ENCODE data around the gene PKDCC. TPM values are rescaled to one million over a fixed set of nuclear protein-coding genes. Genes with fewer than 3 reads are reported as not detected.
"Not testable (repeated sequence)": the region's sequence is repeated elsewhere in the genome, so short reads cannot be mapped to it uniquely, and the experiment has no call there.

Gene PKDCC
- total and polyA plus RNA-seq, 7 experiments from 2014 or later, result not detected

- ATAC-seq; CTCF ChIA-PET; H3K4me3 Mint-ChIP-seq; H3K9me3 ChIP-seq (ENCODE audit: control insufficient read depth in 2 of 3, low read length in 3 of 3); H3K4me3 ChIP-seq (ENCODE audit: low read length); H3K36me3 ChIP-seq (ENCODE audit: control insufficient read depth in 2 of 3, insufficient read depth in 3 of 3, low read length in 3 of 3); POLR2A ChIA-PET; H3K27ac ChIP-seq (ENCODE audit: low read depth, low read length); H3K4me1 Mint-ChIP-seq; H3K36me3 Mint-ChIP-seq; H3K27me3 ChIP-seq (ENCODE audit: control insufficient read depth in 2 of 2, insufficient read depth in 2 of 2, low read length in 2 of 2); intact Hi-C loops (cut with micrococcal nuclease); H3K9me3 Mint-ChIP-seq; DNase-seq; H3K27ac Mint-ChIP-seq; H3K4me1 ChIP-seq (ENCODE audit: control insufficient read depth in 2 of 2, insufficient read depth in 2 of 2, low read length in 2 of 2): not testable (repeated sequence)
- H3K27me3 Mint-ChIP-seq, result peaks cover 0 to 26% (median 12%) of the 10 kb centered on the region in 5 donors
Measured at GRCh38 chr2:42081151-42081550, 33.3 kb downstream of the PKDCC start.

DNA sequence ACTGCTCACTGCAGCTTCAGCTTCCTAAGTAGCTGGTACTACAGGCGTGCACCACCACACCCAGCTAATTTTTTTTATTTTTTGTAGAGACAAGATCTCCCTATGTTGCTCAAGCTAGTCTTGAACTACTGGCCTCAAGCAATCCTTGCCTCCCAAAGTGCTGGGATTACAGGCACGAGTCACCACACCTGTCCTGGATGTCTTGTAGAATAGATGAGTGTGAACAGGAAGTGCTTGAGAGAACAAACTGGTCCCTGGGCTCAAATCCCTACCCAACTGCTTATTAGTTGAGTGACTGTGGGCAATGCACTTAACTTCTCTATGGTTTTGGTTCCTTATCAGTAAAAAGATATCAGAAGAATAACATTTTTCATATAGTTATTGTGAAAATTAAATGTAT, 34.2 kb downstream of the PKDCC start:
- peaks cover 0 to 10% (median 7%) of the 10 kb centered on the region in 7 donors for H3K4me1 Mint-ChIP-seq
- Histone ChIP-seq H3K36me3 (ENCODE audit: control insufficient read depth in 2 of 3, insufficient read depth in 3 of 3, low read length in 3 of 3) (no peaks in the 10 kb centered on the region), H3K9me3 (ENCODE audit: control insufficient read depth in 2 of 3, low read length in 3 of 3) (no peaks in the 10 kb centered on the region), H3K27ac (ENCODE audit: low read depth, low read length) (no peak overlapping the region), H3K4me1 (ENCODE audit: control insufficient read depth in 2 of 2, insufficient read depth in 2 of 2, low read length in 2 of 2) (no peaks in the 10 kb centered on the region), H3K4me3 (ENCODE audit: low read length) (no peak overlapping the region), H3K27me3 (ENCODE audit: control insufficient read depth in 2 of 2, insufficient read depth in 2 of 2, low read length in 2 of 2) (no peaks in the 10 kb centered on the region)
- no peak overlapping the region for H3K4me3 Mint-ChIP-seq
- H3K9me3 Mint-ChIP-seq, result no peaks in the 10 kb centered on the region
- no peaks in the 10 kb centered on the region for H3K36me3 Mint-ChIP-seq
- H3K27ac Mint-ChIP-seq, result no peak overlapping the region
- ATAC-seq (no peak), DNase-seq (no peak)
- ChIA-PET CTCF (interaction anchor here (0.9 to 1.0 kb wide), 2 partner anchors 212 to 240 kb away, joined by 3 to 4 read pairs; no protein-coding TSS in a partner anchor), POLR2A (no interaction called here)
- H3K27me3 Mint-ChIP-seq, result peaks cover 0 to 29% (median 9%) of the 10 kb centered on the region in 5 donors
- intact Hi-C loops (cut with micrococcal nuclease), result no loop called here

GRCh38 chr2:42084231-42084671, 36.4 kb downstream of the PKDCC start:
- ATAC-seq (no peak), DNase-seq (no peak)
- POLR2A ChIA-PET, result no interaction called here
- no peak overlapping the region for H3K27ac ChIP-seq (ENCODE audit: low read depth, low read length)
- Mint-ChIP-seq H3K4me1 (peaks cover 0 to 10% (median 7%) of the 10 kb centered on the region in 7 donors), H3K27ac (no peak overlapping the region), H3K9me3 (no peaks in the 10 kb centered on the region), H3K36me3 (no peaks in the 10 kb centered on the region), H3K27me3 (peaks cover 0 to 20% (median 6%) of the 10 kb centered on the region in 5 donors), H3K4me3 (no peak overlapping the region)
- no peak overlapping the region for H3K4me3 ChIP-seq (ENCODE audit: low read length)
- H3K36me3 ChIP-seq (ENCODE audit: control insufficient read depth in 2 of 3, insufficient read depth in 3 of 3, low read length in 3 of 3), result no peaks in the 10 kb centered on the region
- H3K27me3 ChIP-seq (ENCODE audit: control insufficient read depth in 2 of 2, insufficient read depth in 2 of 2, low read length in 2 of 2), result no peaks in the 10 kb centered on the region
- H3K9me3 ChIP-seq (ENCODE audit: control insufficient read depth in 2 of 3, low read length in 3 of 3), result no peaks in the 10 kb centered on the region
- CTCF ChIA-PET, result interaction anchor here (1.0 to 5.9 kb wide), 3 partner anchors 20 to 215 kb away, joined by 3 to 53 read pairs (median 3); no protein-coding TSS in a partner anchor
- H3K4me1 ChIP-seq (ENCODE audit: control insufficient read depth in 2 of 2, insufficient read depth in 2 of 2, low read length in 2 of 2), result no peaks in the 10 kb centered on the region
- intact Hi-C loops (cut with micrococcal nuclease), result no loop called here

DNA sequence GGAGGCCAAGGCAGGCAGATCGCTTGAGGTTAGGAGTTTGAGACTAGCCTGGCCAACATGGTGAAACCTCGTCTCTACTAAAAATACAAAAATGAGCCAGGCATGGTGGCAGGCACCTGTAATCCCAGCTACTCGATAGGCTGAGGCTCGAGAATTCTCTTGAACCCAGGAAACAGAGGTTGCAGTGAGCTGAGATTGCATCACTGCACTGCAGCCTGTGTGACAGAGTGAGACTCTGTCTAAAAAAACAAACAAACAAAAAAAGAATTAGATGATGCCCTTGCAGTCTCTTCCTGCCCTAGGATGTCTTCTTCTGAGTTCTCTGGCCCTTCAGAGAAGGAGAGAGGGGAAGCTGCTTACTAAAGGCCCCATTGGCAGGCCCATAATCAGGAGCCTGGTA, 37.2 kb downstream of the PKDCC start:
- intact Hi-C loops (cut with micrococcal nuclease); H3K4me1 ChIP-seq (ENCODE audit: control insufficient read depth in 2 of 2, insufficient read depth in 2 of 2, low read length in 2 of 2); H3K9me3 Mint-ChIP-seq; H3K4me3 ChIP-seq (ENCODE audit: low read length); ATAC-seq; H3K36me3 ChIP-seq (ENCODE audit: control insufficient read depth in 2 of 3, insufficient read depth in 3 of 3, low read length in 3 of 3); H3K27me3 ChIP-seq (ENCODE audit: control insufficient read depth in 2 of 2, insufficient read depth in 2 of 2, low read length in 2 of 2); POLR2A ChIA-PET; H3K36me3 Mint-ChIP-seq; H3K27ac Mint-ChIP-seq; H3K9me3 ChIP-seq (ENCODE audit: control insufficient read depth in 2 of 3, low read length in 3 of 3); H3K4me3 Mint-ChIP-seq; H3K4me1 Mint-ChIP-seq; H3K27ac ChIP-seq (ENCODE audit: low read depth, low read length); DNase-seq: not testable (repeated sequence)
- H3K27me3 Mint-ChIP-seq, result peaks cover 0 to 14% (median 6%) of the 10 kb centered on the region in 5 donors
- CTCF ChIA-PET, result interaction anchor here (1.0 to 5.9 kb wide), 2 partner anchors 21 to 215 kb away, joined by 3 to 53 read pairs; no protein-coding TSS in a partner anchor

GRCh38 chr2:42085706-42086487, 38.1 kb downstream of the PKDCC start:
- no peaks in the 10 kb centered on the region for H3K36me3 ChIP-seq (ENCODE audit: control insufficient read depth in 2 of 3, insufficient read depth in 3 of 3, low read length in 3 of 3)
- H3K27me3 Mint-ChIP-seq, result peaks cover 0 to 20% (median 6%) of the 10 kb centered on the region in 5 donors
- intact Hi-C loops (cut with micrococcal nuclease), result loop anchor here (1.0 kb wide), 4 partner anchors 217 to 304 kb away; no protein-coding TSS in a partner anchor
- H3K4me3 Mint-ChIP-seq, result no peak overlapping the region
- no peaks in the 10 kb centered on the region for H3K4me1 ChIP-seq (ENCODE audit: control insufficient read depth in 2 of 2, insufficient read depth in 2 of 2, low read length in 2 of 2)
- H3K27ac ChIP-seq (ENCODE audit: low read depth, low read length), result no peak overlapping the region
- ChIA-PET CTCF (interaction anchor here (0.6 to 5.9 kb wide), 10 partner anchors 96 to 245 kb away, joined by 3 to 53 read pairs (median 3); no protein-coding TSS in a partner anchor), POLR2A (interaction anchor here (0.6 to 1.4 kb wide), 3 partner anchors 111 to 245 kb away, joined by 3 to 5 read pairs (median 3); no protein-coding TSS in a partner anchor)
- no peaks in the 10 kb centered on the region for H3K36me3 Mint-ChIP-seq
- no peaks in the 10 kb centered on the region for H3K9me3 ChIP-seq (ENCODE audit: control insufficient read depth in 2 of 3, low read length in 3 of 3)
- DNase-seq (no peak), ATAC-seq (peak; percentile 20)
- H3K4me3 ChIP-seq (ENCODE audit: low read length), result no peak overlapping the region
- no peaks in the 10 kb centered on the region for H3K27me3 ChIP-seq (ENCODE audit: control insufficient read depth in 2 of 2, insufficient read depth in 2 of 2, low read length in 2 of 2)
- no peak overlapping the region for H3K27ac Mint-ChIP-seq
- H3K4me1 Mint-ChIP-seq, result peaks cover 0 to 10% (median 7%) of the 10 kb centered on the region in 7 donors
- no peaks in the 10 kb centered on the region for H3K9me3 Mint-ChIP-seq

DNA sequence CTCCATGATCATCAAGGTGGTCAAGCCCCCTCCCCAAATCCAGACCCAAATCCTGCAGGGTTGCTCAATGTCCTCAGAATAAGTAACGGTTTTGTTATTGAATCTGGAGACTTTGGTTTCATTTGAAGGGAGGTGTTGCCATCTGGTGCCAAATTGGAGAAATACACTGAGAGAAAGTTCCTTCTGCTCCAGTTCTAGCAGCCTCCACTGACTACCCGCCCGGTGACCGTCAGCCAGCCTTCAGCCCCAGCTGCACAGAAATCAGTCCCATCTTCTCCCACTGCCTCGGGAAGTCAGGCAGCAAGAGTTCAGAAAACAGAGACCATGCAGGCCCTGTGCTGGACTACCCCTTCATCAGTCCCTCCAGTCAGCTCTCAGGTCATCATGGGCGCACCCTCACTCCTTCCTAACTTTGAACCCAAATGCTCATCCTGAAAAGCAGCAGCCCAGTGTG, 38.7 kb downstream of the PKDCC start:
- DNase-seq (peak in 7 of 9 donors; percentile 18 to 59 (median 50)), ATAC-seq (peak; percentile 62)
- intact Hi-C loops (cut with micrococcal nuclease), result loop anchor here (1.0 kb wide), 4 partner anchors 217 to 304 kb away; no protein-coding TSS in a partner anchor
- no peak overlapping the region for H3K27ac Mint-ChIP-seq
- H3K27me3 ChIP-seq (ENCODE audit: control insufficient read depth in 2 of 2, insufficient read depth in 2 of 2, low read length in 2 of 2), result no peaks in the 10 kb centered on the region
- H3K36me3 Mint-ChIP-seq, result no peaks in the 10 kb centered on the region
- no peak overlapping the region for H3K4me3 ChIP-seq (ENCODE audit: low read length)
- peaks cover 0 to 10% (median 7%) of the 10 kb centered on the region in 7 donors for H3K4me1 Mint-ChIP-seq
- H3K36me3 ChIP-seq (ENCODE audit: control insufficient read depth in 2 of 3, insufficient read depth in 3 of 3, low read length in 3 of 3), result no peaks in the 10 kb centered on the region
- no peaks in the 10 kb centered on the region for H3K4me1 ChIP-seq (ENCODE audit: control insufficient read depth in 2 of 2, insufficient read depth in 2 of 2, low read length in 2 of 2)
- no peaks in the 10 kb centered on the region for H3K9me3 ChIP-seq (ENCODE audit: control insufficient read depth in 2 of 3, low read length in 3 of 3)
- H3K27ac ChIP-seq (ENCODE audit: low read depth, low read length), result no peak overlapping the region
- ChIA-PET CTCF (interaction anchor here (0.5 to 5.9 kb wide), 10 partner anchors 96 to 245 kb away, joined by 3 to 53 read pairs (median 3); no protein-coding TSS in a partner anchor), POLR2A (interaction anchor here (0.6 to 1.4 kb wide), 3 partner anchors 111 to 245 kb away, joined by 3 to 5 read pairs (median 3); no protein-coding TSS in a partner anchor)
- peaks cover 0 to 25% (median 6%) of the 10 kb centered on the region in 5 donors for H3K27me3 Mint-ChIP-seq
- no peaks in the 10 kb centered on the region for H3K9me3 Mint-ChIP-seq
- no peak overlapping the region for H3K4me3 Mint-ChIP-seq

Measured in naive thymus-derived CD4-positive, alpha-beta T cell (primary cell).